Osteoblast (primary cell): ENCODE measurements around the gene STRN3. TPM values are rescaled to one million over a fixed set of nuclear protein-coding genes. Genes with fewer than 3 reads are reported as not detected.

Experiments
- DNase-seq: peaks from one replicate; pipeline ENCODE4 v3.0.0; 2011; ENCODE audit warnings: low spot score, mixed read lengths; ENCODE audit not compliant: insufficient read length; ENCODE audit errors: missing footprints
- H2AFZ ChIP-seq: 2 replicates; pipeline ENCODE4 v1.6.0; 2011; ENCODE audit warnings: mild to moderate bottlenecking, low read length
- H3K27ac ChIP-seq: 2 replicates; pipeline ENCODE4 v1.5.1; 2011; ENCODE audit warnings: mild to moderate bottlenecking, low read depth, low read length, moderate library complexity
- H3K27me3 ChIP-seq: 2 replicates; pipeline ENCODE4 v1.6.0; 2012; ENCODE audit warnings: mild to moderate bottlenecking, control low read depth, inconsistent platforms, low read length, moderate library complexity; ENCODE audit not compliant: insufficient read depth
- H3K36me3 ChIP-seq: 2 replicates; pipeline ENCODE4 v1.5.1; 2011; ENCODE audit warnings: mild to moderate bottlenecking, low read length, control low read depth, moderate library complexity; ENCODE audit not compliant: insufficient read depth
- H3K4me1 ChIP-seq: 2 replicates; pipeline ENCODE4 v1.5.1; 2011; ENCODE audit warnings: mild to moderate bottlenecking, low read length, control low read depth, moderate library complexity; ENCODE audit not compliant: insufficient read depth
- H3K4me2 ChIP-seq: 2 replicates; pipeline ENCODE4 v1.6.0; 2011; ENCODE audit warnings: mild to moderate bottlenecking, low read length; ENCODE audit not compliant: insufficient read depth
- H3K4me3 ChIP-seq: fragments of 200-600 bp; sonication (generic); 3 replicates; pipeline ENCODE4 v1.5.1; 2012; ENCODE audit warnings: mild to moderate bottlenecking, low read length, inconsistent platforms; ENCODE audit not compliant: insufficient read depth
- H3K79me2 ChIP-seq: 2 replicates; pipeline ENCODE4 v1.6.0; 2012; ENCODE audit warnings: mild to moderate bottlenecking, low read length, control low read depth, inconsistent platforms; ENCODE audit not compliant: insufficient read depth
- H3K9me3 ChIP-seq: 2 replicates; pipeline ENCODE4 v1.5.1; 2011; ENCODE audit warnings: low read depth, low read length, control low read depth
- H4K20me1 ChIP-seq: 2 replicates; pipeline ENCODE4 v1.6.0; 2012; ENCODE audit warnings: mild to moderate bottlenecking, low read length, control low read depth; ENCODE audit not compliant: insufficient read depth
- total RNA-seq: library from RNA; depleted of rRNA; stranded (reverse); fragments of >200 nt; gene quantifications from 2 replicates; pipeline ENCODE4 v1.2.3, GENCODE V29; 2012
- TF ChIP-seq, protein P1 (sequence below): IDR thresholded peaks from 2 replicates; pipeline ENCODE4 v1.5.1; 2011; ENCODE audit warnings: mild to moderate bottlenecking, low read depth, low read length, moderate library complexity; ENCODE audit errors: extremely low read depth

The STRN3 gene, protein sequence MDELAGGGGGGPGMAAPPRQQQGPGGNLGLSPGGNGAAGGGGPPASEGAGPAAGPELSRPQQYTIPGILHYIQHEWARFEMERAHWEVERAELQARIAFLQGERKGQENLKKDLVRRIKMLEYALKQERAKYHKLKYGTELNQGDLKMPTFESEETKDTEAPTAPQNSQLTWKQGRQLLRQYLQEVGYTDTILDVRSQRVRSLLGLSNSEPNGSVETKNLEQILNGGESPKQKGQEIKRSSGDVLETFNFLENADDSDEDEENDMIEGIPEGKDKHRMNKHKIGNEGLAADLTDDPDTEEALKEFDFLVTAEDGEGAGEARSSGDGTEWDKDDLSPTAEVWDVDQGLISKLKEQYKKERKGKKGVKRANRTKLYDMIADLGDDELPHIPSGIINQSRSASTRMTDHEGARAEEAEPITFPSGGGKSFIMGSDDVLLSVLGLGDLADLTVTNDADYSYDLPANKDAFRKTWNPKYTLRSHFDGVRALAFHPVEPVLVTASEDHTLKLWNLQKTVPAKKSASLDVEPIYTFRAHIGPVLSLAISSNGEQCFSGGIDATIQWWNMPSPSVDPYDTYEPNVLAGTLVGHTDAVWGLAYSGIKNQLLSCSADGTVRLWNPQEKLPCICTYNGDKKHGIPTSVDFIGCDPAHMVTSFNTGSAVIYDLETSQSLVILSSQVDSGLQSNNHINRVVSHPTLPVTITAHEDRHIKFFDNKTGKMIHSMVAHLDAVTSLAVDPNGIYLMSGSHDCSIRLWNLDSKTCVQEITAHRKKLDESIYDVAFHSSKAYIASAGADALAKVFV
- 45.1 and 55.7 TPM in 2 replicates for total RNA-seq

DNA sequence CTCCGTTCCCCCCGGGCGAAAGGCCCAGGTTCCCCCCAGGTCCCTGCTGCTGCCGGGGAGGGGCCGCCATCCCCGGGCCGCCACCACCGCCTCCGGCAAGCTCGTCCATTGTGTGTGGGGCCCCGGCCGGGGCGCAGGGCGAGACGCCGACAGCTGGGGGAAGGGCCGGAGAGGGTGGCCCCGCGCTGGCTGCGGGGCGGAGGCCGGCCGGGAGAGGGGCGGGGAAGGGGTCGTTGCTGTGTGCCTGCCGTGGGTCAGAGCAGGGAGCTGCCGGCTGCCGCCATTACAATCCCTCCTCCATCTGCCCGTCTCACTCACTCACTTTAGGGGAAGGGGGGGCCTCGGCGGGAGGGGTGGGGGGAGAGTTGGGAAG is at the start of gene STRN3:
TSS of gene STRN3 (minus strand) at position 303 of the 373 bp plus-strand sequence. CDS start at position 109, 194 bp downstream.
- H3K27ac ChIP-seq, result peak within 1 kb of the TSS; percentile 90
- peaks cover 12% of the 10 kb centered on the region for H3K4me1 ChIP-seq
- peaks cover 27% of the 10 kb centered on the region for H4K20me1 ChIP-seq
- H3K4me3 ChIP-seq, result peak within 1 kb of the TSS; percentile 93
- no peaks in the 10 kb centered on the region for H3K27me3 ChIP-seq
- TF ChIP-seq, protein P1, sequence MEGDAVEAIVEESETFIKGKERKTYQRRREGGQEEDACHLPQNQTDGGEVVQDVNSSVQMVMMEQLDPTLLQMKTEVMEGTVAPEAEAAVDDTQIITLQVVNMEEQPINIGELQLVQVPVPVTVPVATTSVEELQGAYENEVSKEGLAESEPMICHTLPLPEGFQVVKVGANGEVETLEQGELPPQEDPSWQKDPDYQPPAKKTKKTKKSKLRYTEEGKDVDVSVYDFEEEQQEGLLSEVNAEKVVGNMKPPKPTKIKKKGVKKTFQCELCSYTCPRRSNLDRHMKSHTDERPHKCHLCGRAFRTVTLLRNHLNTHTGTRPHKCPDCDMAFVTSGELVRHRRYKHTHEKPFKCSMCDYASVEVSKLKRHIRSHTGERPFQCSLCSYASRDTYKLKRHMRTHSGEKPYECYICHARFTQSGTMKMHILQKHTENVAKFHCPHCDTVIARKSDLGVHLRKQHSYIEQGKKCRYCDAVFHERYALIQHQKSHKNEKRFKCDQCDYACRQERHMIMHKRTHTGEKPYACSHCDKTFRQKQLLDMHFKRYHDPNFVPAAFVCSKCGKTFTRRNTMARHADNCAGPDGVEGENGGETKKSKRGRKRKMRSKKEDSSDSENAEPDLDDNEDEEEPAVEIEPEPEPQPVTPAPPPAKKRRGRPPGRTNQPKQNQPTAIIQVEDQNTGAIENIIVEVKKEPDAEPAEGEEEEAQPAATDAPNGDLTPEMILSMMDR, result no peak
- H3K79me2 ChIP-seq, result peaks cover 58% of the 10 kb centered on the region
- peak within 1 kb of the TSS; percentile 94 for H2AFZ ChIP-seq
- no peaks in the 10 kb centered on the region for H3K9me3 ChIP-seq
- H3K4me2 ChIP-seq, result peak within 1 kb of the TSS; percentile 90
- peak; percentile 96 for DNase-seq
- peaks cover 6% of the 10 kb centered on the region for H3K36me3 ChIP-seq

- no peak for DNase-seq
- no peak overlapping the region for H3K27ac ChIP-seq
These were observed 49.0 kb upstream of the STRN3 start for GRCh38 chr14:31075144-31075543.

DNA sequence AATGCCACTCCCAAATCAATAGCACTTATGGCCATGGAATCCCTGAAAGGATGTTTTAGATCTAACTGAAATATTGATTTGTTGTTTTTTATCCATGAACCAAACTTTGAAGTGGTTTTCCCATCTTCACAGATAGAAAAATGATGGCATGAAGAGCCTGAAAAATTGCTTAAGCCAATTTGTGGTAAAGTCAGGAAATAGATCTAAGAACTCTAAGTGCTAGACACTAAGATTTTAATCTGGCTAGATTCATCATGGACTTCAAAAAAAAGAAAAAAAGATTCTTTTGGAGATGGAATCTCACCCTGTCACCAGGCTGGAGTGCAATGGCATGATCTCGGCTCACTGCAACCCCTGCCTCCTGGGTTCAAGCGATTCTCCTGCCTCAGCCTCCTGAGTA is 45.0 kb upstream of the STRN3 start:
- no peaks in the 10 kb centered on the region for H3K27me3 ChIP-seq
- no peaks in the 10 kb centered on the region for H3K4me1 ChIP-seq
- DNase-seq, result no peak
- TF ChIP-seq, protein P1, result no peak
- H3K27ac ChIP-seq, result no peak overlapping the region
- no peak overlapping the region for H3K4me3 ChIP-seq
- H3K9me3 ChIP-seq, result no peaks in the 10 kb centered on the region
- no peak overlapping the region for H2AFZ ChIP-seq
- H3K4me2 ChIP-seq, result no peak overlapping the region
- H3K36me3 ChIP-seq, result no peaks in the 10 kb centered on the region
- no peaks in the 10 kb centered on the region for H3K79me2 ChIP-seq
- no peaks in the 10 kb centered on the region for H4K20me1 ChIP-seq

More at GRCh38 chr14:31075144-31075543, 49.0 kb upstream of the STRN3 start:
- Histone ChIP-seq H3K4me2 (no peak overlapping the region), H4K20me1 (no peaks in the 10 kb centered on the region), H2AFZ (no peak overlapping the region), H3K79me2 (no peaks in the 10 kb centered on the region), H3K27me3 (no peaks in the 10 kb centered on the region), H3K9me3 (no peaks in the 10 kb centered on the region), H3K4me3 (no peak overlapping the region), H3K4me1 (no peaks in the 10 kb centered on the region), H3K36me3 (no peaks in the 10 kb centered on the region)
- TF ChIP-seq, protein P1, result no peak

GRCh38 chr14:31070431-31070830 is 44.3 kb upstream of the STRN3 start:
- no peaks in the 10 kb centered on the region for H3K4me1 ChIP-seq
- H3K27ac ChIP-seq, result peak overlapping the region; percentile 2
- no peak overlapping the region for H3K4me2 ChIP-seq
- no peaks in the 10 kb centered on the region for H3K36me3 ChIP-seq
- H3K27me3 ChIP-seq, result no peaks in the 10 kb centered on the region
- H3K79me2 ChIP-seq, result no peaks in the 10 kb centered on the region
- no peak overlapping the region for H2AFZ ChIP-seq
- H3K9me3 ChIP-seq, result no peaks in the 10 kb centered on the region
- no peaks in the 10 kb centered on the region for H4K20me1 ChIP-seq
- TF ChIP-seq, protein P1, result no peak
- peak; percentile 85 for DNase-seq
- no peak overlapping the region for H3K4me3 ChIP-seq
